ENCODE measurements around the gene EPHA4.

DNA sequence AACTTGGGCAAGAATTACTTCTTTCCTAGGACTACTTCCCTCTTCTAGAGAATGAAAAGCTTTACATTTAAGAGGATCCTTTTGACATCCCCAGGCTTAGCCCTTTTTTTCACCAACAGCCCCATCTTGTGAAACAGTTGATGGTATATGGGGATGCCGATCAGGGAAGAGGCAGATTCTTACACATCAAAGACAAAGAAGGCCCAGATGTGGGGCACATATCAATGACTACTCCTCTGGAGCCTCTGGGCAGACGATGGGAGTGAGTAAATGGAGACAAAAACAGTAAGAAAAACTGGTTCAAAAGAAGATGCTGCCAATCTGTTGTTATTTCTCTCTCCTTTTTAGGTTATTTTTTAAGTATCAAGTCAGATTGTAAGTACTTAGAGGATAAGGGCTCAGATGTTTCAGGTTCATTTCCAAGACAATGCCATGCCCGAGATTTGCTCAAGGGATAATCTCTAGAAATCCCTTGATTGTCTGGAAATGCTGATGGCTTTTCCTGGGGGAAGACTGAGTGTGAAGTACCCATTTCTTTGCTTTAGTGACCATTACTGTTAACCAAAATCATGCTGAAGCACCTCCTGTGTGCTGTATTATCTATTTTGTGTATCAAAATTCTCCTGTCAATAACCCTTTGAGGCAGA, 117.5 kb downstream of the EPHA4 start:
- TF ChIP-seq GATA3 (IDR thresholded peaks at IDR 0.05; ENCODE audit: low read depth, low read length) (no peak), GATA2 (IDR thresholded peaks at IDR 0.05; ENCODE audit: low read depth, low read length) (no peak)
